ENCODE results near the gene BAIAP2L2. TPM values are rescaled to one million over a fixed set of nuclear protein-coding genes. Genes with fewer than 3 reads are reported as not detected.

Gene BAIAP2L2
- total RNA-seq, 1 experiment from 2014 or later: 2.3 TPM

- H3K79me2 ChIP-seq (ENCODE audit: insufficient read depth, low read length): no peaks in the 10 kb centered on the region
- H3K79me1 ChIP-seq (ENCODE audit: insufficient read depth, low read depth, low read length, poor library complexity, severe bottlenecking): no peaks in the 10 kb centered on the region
- no peak for TF ChIP-seq CTCF (conservative IDR thresholded peaks at IDR 0.05)
- H3K9me3 Mint-ChIP-seq: no peaks in the 10 kb centered on the region
- no peak overlapping the region for H2AFZ ChIP-seq (ENCODE audit: low read length)
- no peak overlapping the region for H2BK120ac ChIP-seq (ENCODE audit: low read depth, low read length, poor library complexity, severe bottlenecking)
- no peaks in the 10 kb centered on the region for H3K27me3 ChIP-seq (ENCODE audit: insufficient read depth, low read length)
- no peak overlapping the region for H4K5ac ChIP-seq (ENCODE audit: insufficient read length, low read depth, low read length)
- peaks cover 0 to 7% (median 1%) of the 10 kb centered on the region in 3 experiments; a peak in 4 of 7 replicates for H3K36me3 Mint-ChIP-seq (ENCODE audit: insufficient read depth in 1 of 3, low read depth in 3 of 3)
- H2AK5ac ChIP-seq (ENCODE audit: insufficient read length, low read length): no peak overlapping the region
- H3K23ac ChIP-seq (ENCODE audit: insufficient read length, low read depth, low read length): no peak overlapping the region
- H3K4me1 Mint-ChIP-seq: peaks cover 4 to 6% of the 10 kb centered on the region in 2 experiments
- no peak for DNase-seq
- H3K18ac ChIP-seq (ENCODE audit: insufficient read length, low read depth, low read length): no peak overlapping the region
- peak overlapping the region; percentile 13 to 64 (median 20); a peak in 2 of 7 replicates for H3K27ac Mint-ChIP-seq
- H3K4me1 ChIP-seq (ENCODE audit: insufficient read depth, low read length): no peaks in the 10 kb centered on the region
- H3K4me3 Mint-ChIP-seq: no peak overlapping the region
- H3K23me2 ChIP-seq (ENCODE audit: insufficient read length, low read depth, low read length, poor library complexity, severe bottlenecking): no peaks in the 10 kb centered on the region
- no peaks in the 10 kb centered on the region for H3K9me3 ChIP-seq (ENCODE audit: control insufficient read depth, low read depth, low read length)
- H3K56ac ChIP-seq (ENCODE audit: insufficient read length, low read depth, low read length): no peak overlapping the region
- no peak overlapping the region for H2BK15ac ChIP-seq (ENCODE audit: low read depth, low read length)
- H2BK12ac ChIP-seq (ENCODE audit: insufficient read length, low read depth, low read length): no peak overlapping the region
- H4K20me1 ChIP-seq (ENCODE audit: control insufficient read depth, insufficient read depth, insufficient read length): no peaks in the 10 kb centered on the region
- H4K91ac ChIP-seq (ENCODE audit: insufficient read length, low read depth, low read length): no peak overlapping the region
- H2BK5ac ChIP-seq (ENCODE audit: insufficient read length, low read length): no peak overlapping the region
- no CpG with 5 or more reads among the region's 23 CpGs for WGBS (ENCODE audit: extremely low coverage, insufficient read length, low lambda C conversion rate)
- H2BK20ac ChIP-seq (ENCODE audit: low read depth, low read length, poor library complexity, severe bottlenecking): no peak overlapping the region
- no peak overlapping the region for H3K4me2 ChIP-seq (ENCODE audit: insufficient read depth, insufficient read length, low read length)
- H4K8ac ChIP-seq (replicated peaks; ENCODE audit: insufficient read length, low read depth, low read length): no peak overlapping the region
- H3K27ac ChIP-seq (ENCODE audit: insufficient read length, low read depth, low read length): no peak overlapping the region
- no peak overlapping the region for H3T11ph ChIP-seq (ENCODE audit: low read length)
- no peak overlapping the region for H3K14ac ChIP-seq (ENCODE audit: insufficient read depth, low read length)
- H3K27me3 Mint-ChIP-seq (ENCODE audit: low read depth): no peaks in the 10 kb centered on the region
- H3K9ac ChIP-seq (ENCODE audit: extremely low read depth, insufficient read length, low read length): no peak overlapping the region
- no peak overlapping the region for H3K4ac ChIP-seq (ENCODE audit: low read depth, low read length)
Observed at GRCh38 chr22:38126928-38127668, 16.6 kb upstream of the BAIAP2L2 start.

Measured in H9 (cell line).